Gastrocnemius medialis (tissue), 4 donors: ENCODE data around the gene CFHR2.

Experiments
- POLR2A ChIP-seq, 2 donors: fragments of 450-650 bp; IDR thresholded peaks; one replicate each; pipeline ENCODE4 v1.6.1; 2017; ENCODE audit warnings: antibody characterized with exemption in 2 of 2, mild to moderate bottlenecking in 2 of 2, moderate library complexity in 2 of 2
- TF ChIP-seq, protein P1 (sequence below), 5 experiments: fragments of 450-650 bp in 3 of 5; fragments of 200-600 bp in 2 of 5; sonication (generic) in 2 of 5; IDR thresholded peaks in 4 of 5; conservative IDR thresholded peaks in 1 of 5; 1 replicate in 4 of 5; 2 replicates in 1 of 5; pipeline ENCODE4 v1.5.1; 2016 to 2019; ENCODE audit warnings: antibody characterized with exemption in 5 of 5, mild to moderate bottlenecking in 3 of 5, moderate library complexity in 3 of 5

DNA sequence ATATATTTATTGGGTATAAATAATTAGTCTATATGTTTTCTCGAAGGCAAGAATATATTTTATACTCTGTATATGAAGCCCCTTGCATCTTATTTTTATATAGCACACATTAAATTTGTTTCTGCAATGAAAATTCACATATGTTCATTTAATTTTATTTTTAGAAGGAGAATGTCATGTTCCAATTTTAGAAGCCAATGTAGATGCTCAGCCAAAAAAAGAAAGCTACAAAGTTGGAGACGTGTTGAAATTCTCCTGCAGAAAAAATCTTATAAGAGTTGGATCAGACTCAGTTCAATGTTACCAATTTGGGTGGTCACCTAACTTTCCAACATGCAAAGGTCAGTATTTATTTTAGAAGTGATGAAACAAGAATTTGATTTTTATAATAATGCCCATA is 50.4 kb downstream of the CFHR2 start:
- no peak for TF ChIP-seq POLR2A (IDR thresholded peaks at IDR 0.05)
- TF ChIP-seq, protein P1, sequence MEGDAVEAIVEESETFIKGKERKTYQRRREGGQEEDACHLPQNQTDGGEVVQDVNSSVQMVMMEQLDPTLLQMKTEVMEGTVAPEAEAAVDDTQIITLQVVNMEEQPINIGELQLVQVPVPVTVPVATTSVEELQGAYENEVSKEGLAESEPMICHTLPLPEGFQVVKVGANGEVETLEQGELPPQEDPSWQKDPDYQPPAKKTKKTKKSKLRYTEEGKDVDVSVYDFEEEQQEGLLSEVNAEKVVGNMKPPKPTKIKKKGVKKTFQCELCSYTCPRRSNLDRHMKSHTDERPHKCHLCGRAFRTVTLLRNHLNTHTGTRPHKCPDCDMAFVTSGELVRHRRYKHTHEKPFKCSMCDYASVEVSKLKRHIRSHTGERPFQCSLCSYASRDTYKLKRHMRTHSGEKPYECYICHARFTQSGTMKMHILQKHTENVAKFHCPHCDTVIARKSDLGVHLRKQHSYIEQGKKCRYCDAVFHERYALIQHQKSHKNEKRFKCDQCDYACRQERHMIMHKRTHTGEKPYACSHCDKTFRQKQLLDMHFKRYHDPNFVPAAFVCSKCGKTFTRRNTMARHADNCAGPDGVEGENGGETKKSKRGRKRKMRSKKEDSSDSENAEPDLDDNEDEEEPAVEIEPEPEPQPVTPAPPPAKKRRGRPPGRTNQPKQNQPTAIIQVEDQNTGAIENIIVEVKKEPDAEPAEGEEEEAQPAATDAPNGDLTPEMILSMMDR (IDR thresholded peaks at IDR 0.05 in 4 of 5, conservative IDR thresholded peaks at IDR 0.05 in 1 of 5) = no peak
